GM21723 (cell line): ENCODE measurements around the gene RAD51B.

Source experiments
- ATAC-seq: cut with Tn5 transposase; IDR thresholded peaks from one replicate; pipeline ENCODE4 v1.9.1; 2021; ENCODE audit warnings: mild to moderate bottlenecking, moderate library complexity; ENCODE audit not compliant: unreplicated experiment

RAD51B gene

DNA sequence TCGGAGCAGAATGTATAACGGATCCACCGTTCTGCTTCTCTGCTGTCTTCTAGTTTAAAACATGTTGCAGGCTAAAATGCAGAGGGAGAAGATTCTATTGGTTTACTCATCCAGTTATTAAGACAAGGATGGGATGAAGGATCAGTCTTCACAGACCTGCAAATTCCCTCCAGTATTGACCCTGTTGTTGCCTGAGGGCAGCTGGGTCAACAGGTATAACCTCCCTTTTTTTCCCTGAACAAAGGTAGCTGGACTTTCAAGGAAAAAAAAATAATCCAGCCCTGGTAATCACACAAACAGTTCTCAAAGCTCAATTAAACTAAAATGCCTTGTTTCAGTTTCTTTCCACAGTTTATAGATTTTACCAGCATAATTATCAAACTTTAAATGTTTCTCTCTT lies 492.7 kb downstream of the RAD51B start:
- no peak for ATAC-seq

DNA sequence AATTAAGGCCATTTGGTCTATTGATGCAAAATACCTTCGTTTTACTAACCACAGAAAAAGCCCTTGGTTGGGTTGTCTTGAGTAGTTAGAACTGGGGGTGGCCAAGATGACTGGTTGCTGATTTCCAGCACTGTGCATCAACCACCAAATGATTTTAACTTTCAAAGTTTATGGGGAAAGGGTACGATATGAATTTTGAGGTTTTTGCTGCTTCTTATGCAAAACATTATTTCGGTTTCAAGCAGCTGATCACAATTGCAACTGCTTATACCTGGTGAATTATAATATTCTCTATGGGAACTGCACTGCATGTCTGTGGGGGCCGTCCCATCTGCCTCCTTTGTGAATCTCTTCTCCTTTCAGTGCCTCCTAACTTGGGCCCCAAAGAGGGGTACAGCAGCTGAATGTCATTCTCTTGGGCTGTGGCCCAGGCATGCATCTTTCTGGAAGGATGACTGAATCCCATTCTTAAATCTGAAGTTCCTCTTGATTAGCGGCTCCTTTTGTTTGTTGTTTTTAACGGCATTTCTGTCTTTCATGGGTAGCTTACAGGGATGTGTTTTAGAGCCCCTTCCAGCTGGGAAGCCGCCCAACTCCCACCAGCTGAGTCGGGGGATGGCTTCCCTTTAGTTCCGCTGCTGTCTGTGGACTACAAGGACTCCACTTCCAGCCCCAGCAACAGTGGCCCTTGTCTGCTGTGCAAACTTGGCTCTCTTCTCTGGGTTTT lies 493.5 kb downstream of the RAD51B start:
- peak; percentile 95 for ATAC-seq

DNA sequence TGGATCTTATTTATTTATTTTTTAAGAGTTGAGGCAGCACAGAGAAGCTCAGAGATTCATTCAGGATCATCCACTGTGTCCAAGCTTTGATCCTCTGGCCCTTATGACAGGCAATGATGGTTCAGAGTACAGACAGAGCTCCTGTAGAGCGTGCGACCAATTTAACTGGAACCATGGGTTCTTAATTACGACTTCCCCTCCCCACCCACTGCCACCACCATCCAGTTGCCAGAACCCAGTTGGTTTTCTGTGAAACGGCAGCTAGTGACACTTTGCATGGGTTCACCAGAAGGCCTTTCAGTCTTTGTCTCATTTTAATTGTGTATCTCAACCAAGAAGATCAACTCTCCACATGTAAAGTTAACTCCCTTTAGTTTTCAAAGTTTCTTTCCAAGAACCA lies 495.1 kb downstream of the RAD51B start:
- ATAC-seq = no peak

DNA sequence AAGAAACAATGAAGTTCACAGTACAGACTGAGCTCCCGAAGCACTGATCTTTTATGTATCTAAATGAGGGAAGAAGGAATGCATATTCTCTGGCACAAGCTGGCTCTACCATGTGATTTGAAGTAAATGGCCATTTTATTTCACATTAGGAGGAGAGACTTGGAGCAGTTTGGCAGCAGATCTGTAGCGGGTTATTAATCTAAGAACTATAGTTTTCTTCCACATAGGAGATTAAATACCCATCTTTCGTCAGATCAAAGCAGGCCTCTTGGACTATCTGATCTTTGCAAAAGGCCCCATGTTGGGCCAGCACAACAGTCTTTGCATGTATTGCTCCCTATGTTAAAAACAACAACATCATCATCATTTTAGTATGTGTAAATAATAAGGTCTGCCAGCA lies 495.5 kb downstream of the RAD51B start:
- ATAC-seq = no peak

DNA sequence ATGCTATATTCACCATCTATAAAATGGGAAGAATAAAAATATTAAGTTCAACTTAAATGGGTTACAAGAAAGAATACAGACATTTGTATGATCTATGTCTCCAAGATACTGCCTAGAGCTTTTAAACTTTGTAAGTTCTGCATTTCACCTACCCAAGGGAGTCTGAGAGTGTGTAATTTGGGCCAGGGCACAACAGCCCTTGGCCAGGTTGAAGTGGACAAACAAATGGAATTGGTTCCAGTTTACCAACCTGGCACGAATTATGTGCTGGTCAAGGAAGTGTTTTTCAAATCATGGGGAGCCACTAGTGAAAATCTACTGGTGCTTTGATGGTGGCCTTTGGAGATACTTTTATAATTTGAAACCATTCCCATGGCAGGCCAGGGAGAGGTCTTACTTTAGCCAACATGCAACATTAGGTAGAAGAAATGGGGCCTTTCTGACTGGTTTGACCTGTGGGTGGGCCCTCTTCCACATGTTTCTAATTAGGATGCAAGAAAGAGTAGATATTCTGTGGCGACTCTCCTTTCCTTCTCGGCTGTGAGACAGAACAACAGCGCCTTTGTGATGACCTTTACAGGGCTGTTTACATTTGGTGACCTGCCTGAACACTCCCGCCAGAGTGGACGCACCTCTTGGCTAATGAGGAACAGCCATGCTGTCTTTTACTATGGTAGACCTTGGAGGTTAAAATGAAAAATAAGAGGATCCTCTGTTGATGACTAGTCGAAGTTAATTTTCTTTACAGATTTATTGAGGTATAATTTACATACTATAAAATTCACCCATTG lies 496.7 kb downstream of the RAD51B start:
- ATAC-seq = no peak

DNA sequence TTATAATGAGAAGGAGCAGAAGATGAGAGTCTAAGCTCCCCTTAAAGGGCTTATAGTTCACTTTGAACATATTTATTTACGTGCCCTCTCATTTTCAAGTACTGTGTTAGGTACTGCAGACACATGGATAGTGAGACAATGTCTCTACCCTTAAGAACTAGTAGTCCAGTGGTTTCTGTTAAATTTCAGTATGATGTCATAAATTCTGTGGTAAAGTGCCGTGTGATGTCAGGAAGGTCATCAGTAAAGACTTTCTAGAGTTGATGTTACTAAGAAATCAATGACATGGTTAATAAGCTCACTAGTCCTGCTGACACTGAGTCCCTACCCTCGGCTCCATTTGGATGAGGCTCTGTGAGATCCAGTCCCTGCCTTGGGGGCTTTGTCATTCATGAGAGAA lies 497.7 kb downstream of the RAD51B start:
- no peak for ATAC-seq

DNA sequence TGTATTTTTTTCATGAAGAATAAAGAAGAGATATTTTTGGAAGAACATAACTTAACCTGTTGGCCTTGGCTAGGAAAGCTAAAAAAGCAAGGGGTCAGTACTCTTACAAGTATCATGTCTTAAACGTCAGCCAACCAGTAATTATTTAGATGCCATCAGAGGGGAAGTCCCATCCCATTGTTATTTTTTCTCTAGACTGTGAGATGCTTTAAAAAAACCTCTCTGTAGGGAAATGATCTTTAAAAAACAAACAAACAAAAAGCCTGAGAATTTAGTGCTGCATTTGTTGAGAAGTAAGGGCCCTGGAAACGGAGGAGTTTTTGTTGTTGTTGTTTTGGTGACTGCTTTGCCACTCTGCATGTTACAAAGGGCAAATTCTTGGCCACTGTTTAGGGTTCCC lies 499.2 kb downstream of the RAD51B start:
- ATAC-seq = no peak

DNA sequence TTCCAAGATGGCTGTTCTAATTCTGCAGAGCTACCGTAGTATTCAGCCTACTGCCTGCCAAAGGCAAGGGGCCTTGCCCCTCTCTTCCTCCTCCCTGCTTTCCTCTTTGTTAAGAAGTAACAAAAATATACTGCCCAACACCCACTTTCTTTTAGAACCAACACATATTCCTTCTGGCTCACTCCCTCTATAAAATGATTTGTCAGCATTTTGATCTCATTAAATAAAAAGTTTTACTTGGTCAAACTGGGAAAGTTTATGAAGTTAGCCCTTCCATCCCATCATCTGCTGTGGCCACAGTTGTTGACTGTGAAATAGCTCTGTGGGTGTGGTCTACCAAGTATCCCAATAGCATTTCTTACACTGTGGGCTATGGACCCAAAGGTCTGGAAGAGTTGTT lies 500.9 kb downstream of the RAD51B start:
- ATAC-seq = no peak

DNA sequence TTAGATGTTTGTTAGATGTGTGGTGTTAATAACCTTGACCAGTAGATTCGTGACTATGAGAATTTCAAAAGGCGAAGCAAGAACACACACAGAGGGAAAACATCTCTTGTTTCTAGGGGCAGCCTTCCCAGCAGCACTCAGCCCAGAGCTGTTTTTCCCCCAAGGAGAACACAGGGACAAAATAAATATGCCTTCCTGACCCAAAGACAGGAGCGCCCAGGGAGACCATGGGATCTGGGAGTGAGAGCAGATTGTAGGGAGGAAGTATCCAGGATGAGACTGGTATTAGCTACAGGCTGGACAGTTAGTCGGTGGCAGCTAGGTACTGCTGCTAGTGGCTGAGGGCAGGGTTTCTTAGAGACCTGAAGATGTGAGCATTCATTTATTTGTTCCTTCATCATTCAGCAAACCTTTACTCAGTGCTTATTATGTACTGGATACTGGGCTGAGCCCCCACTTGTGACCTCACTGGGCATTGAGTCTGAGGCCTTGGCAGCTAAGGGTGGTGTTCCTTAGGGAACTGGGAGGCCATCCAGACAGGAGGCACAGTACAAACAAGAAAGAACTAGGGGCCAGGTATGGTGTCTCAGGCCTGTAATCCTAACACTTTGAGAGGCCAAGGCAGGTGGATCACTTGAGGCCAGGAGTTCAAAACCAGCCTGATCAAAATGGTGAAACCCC lies 503.5 kb downstream of the RAD51B start:
- no peak for ATAC-seq

DNA sequence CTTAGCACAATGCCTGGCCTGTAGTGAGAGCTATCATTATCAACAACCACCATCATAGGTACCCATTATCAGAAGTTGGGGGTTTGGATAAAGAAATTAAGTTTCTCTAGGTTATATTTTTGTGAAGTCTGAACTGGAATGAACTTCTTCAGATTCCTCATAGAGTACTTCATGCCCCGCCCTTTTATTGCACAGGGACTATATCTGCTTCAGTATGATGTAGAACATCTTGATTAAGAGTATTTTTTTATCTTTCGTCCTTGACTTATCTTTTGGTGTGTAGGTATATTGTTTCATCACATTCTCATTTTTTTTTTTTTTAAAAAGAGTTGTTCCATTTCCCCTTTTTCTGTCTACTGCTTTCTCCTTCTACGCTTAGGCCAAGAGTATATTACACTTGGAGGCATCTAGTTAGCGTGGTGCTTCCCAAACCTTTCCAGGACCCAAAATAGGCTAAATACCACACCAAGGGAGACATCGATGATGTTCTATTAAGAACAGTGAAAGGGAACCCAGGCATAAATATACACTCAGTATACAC lies 505.8 kb downstream of the RAD51B start:
- no peak for ATAC-seq

DNA sequence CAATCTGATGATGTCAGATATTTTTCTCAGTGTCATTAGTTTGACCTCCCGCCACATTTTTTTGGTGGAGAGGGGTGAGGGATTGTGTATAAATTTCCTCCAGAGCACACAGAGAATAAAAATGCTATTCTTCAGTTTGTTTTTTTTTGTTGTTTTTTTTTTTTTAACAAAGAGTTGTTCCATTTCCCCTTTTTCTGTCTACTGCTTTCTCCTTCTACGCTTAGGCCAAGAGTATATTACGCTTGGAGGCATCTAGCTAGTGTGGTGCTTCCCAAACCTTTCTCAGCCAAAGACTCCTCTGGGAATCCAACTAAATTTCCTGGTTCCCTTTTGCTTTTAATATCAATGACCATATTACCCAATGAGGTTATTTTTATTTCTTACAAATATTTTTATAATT lies 507.7 kb downstream of the RAD51B start:
- no peak for ATAC-seq

DNA sequence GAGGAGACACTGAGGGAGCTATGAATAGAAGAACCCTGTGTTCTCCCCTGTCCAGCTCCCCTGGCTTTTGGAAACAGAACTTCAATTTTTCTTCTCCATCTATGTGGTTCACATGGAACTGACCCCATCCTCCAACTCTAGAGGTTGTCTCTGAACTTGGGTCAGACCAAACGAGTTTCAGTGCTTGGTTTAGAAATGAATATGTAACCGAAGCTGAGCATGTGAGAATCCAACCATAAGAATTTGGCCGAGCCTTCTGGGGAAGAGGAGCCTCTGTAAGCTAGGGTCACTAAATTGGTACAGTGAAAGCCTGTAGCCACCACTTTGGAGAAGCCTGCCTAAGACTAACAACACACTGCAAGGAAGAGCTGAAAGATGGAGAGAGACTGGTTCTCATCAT lies 508.9 kb downstream of the RAD51B start:
- peak; percentile 67 for ATAC-seq

DNA sequence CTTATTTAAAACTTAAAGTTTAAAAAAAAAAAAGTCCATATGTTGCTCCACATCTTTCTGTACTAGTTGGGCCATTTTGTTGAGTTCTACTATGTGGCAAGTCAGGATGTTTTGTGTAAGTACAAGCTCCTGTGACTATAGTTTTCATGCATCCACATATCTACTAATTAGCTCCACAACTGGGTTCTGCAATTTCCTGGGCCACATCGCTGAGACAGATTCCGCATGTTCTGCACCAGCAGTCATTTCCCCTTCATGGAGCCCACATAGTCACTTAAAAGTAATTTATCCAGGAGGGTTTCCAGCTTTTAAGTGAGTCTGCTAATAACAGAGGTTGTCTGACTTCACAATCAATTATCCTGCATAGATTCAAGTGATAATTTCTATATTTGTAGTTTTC lies 511.8 kb downstream of the RAD51B start:
- no peak for ATAC-seq

DNA sequence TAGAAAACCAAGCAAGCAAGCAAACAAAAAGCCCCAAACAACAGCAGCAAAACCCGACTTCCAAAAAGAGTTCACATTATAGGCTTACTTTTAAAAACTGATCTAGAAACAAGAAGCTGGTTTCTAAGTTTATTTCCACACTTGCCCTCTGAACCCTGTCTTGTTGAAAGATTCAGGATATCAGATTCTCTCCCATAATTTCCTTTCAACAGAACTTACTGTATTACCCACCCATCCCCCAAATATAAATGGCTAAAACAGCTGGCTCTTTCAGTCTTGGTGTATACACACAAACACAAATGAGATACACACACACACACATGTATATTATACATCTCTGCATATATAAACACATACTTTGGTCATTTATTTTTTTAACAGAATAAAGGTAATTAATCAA lies 512.4 kb downstream of the RAD51B start:
- no peak for ATAC-seq

DNA sequence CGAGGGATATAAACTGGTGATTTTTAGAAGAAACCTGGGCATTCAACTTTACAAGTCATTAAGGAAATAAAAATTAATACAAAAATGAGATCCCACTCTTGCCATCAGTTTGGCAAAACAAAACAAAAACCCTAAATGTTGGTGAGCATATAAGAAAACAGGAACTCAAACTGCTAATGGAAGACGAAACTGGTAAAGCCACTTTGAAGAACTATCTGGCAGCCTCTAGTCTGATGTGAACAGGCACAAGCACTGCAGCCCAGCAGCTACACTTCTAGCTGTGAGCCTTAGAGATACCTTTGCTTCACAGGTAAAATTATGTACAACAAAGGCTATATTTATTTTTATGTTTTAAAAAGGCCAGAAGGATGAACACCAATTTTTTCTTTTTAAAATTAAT lies 513.7 kb downstream of the RAD51B start:
- peak; percentile 51 for ATAC-seq

DNA sequence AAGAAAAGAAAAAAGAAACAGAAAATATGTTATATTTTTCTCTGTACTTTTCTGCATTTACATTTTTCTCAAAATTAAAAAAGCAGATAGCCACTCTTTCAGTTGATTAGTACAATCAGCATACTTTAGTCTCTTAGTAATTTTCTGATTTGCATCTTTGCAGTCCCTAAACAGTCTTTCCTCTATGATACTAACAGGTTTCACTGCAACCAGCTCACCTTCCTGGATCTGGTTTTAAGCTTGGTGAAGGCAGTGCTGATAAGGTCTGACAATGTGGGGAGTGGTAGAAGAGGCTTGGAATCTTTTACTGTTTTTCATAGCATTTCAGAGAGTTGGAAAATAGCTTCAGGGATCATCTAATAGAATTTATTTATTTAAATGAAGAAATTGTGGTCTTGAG lies 515.7 kb downstream of the RAD51B start:
- ATAC-seq = no peak

DNA sequence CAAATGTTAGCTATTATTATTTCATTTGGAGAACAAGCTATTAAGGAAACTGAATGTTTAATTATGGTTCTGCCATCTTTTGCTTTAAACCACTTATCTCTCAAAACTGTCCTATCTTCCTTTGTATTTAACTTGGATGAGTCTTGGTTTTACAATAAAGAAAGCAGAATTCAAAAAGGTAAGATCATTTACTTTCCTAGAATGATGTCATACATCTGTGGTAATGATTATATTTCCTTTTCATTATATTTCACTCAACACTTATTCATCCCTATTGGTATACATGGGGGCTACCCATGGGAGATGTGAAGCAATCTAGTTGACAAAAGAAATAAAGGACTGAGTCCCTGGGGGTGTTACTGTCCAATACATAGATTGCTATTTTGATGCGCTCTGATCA lies 516.6 kb downstream of the RAD51B start:
- no peak for ATAC-seq

DNA sequence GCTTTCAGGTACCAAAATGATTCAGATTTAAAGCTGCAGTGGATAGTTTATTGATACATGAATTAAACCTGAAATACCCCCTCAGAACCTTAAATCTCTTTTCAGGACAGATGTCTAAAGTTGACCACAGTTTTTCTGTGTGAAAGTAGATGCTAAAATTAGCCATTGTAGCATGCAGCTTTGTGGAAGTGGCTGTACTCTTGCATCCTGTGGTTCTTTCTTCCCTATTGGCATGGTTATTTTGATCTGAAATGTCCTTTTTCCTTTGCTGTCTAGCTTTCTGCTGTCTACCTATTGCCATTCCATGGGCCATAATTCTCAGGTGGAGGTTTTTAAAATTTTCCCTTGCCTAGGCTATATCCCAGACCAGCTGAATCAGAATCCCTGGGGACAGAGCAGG lies 517.7 kb downstream of the RAD51B start:
- no peak for ATAC-seq

DNA sequence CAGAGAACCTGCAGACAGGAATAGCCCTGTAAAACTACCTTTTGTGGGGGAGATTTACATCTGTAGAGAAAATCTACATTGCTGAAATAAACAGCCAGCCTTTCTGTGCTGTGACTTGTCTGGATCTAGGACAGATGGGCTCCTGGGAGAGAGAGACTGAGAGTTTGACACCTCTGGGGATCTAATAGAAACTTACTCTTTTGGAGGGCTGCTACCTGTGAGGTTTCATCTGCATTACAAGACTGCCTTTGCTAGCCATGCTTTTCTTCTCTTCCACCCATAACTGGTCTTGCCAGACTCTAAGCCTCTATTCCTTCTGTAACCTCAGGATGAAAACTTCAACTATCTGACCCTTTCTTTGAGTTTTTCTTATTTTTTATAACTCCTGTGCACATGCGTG lies 520.7 kb downstream of the RAD51B start:
- ATAC-seq = no peak

DNA sequence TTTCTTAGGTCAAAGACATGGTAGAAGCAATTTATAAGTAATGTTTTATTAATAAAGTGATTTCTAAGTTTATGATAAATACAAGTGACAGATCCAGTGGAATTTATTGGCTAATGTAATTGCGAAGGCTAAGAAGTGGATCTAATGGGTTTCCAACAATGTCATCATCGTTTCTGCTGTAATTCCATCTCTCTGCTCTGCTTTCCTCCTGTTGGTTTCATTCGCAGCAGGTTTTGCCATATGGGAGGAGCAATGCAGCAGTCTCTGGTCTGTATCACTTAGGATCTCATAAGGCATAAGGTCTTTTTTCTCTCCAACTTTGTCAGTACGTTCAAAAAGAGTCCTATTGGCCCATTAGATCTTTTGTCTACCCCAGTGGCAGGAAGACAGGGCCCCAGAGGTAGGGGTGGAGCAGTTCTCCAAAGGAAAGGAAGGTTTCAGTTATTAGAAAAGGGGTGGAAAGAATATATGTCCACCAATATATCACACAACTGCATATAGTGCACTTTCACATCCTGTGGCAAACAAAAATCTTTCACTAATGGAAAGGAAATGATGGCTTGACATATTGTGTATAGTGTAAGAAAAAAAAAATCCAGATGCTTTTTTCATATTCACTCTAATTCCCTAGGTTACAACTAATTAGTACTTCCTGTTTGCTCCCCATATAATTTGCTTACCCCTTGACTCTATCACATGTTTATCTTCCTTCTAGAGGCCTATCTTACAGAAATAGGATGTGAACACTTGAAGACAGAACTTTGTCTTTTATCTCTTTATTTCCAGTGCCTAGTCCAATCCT lies 522.0 kb downstream of the RAD51B start:
- ATAC-seq = peak; percentile 70

DNA sequence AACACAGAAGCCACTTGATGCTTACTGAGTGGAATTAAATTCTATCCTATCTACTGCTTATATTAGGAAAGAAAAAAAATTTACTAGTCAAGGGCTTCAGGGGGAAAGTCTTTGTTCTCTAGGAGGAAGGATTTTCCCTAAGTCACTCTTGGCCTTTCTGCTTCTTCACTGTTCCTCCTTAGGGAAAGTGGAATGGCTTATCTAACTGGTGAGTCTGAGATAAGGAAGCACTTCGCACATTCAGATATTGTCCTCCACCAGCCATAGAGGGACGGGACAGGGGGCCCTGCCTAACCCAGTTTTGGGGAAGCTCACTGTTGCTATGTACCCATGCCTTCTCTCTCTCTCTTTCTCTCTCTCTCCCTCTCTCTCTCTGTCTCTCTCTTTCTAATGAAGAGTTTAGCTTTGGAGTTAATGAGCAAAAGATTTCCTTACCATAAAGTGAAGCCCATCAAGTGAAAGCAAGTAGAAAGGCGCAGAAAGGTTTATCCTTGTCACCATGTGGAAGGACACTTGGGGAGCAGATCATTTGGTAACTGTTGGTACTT lies 522.7 kb downstream of the RAD51B start:
- no peak for ATAC-seq
